ENCODE data around the gene CAMK1D.
"Not testable (repeated sequence)": the region's sequence is repeated elsewhere in the genome, so short reads cannot be mapped to it uniquely, and the experiment has no call there.

CAMK1D gene

GRCh38 chr10:12724807-12725579 is 375.6 kb downstream of the CAMK1D start:
- H3K79me2 ChIP-seq (ENCODE audit: insufficient read depth, low read depth) = no peaks in the 10 kb centered on the region

GRCh38 chr10:12725580-12725888 is 376.2 kb downstream of the CAMK1D start:
- not testable (repeated sequence) for H3K79me2 ChIP-seq (ENCODE audit: insufficient read depth, low read depth); H3K27ac ChIP-seq; H2AFZ ChIP-seq (ENCODE audit: low read depth); H3K27me3 ChIP-seq (ENCODE audit: insufficient read depth, low read depth); H3K4me3 ChIP-seq (IDR thresholded peaks at IDR 0.05; ENCODE audit: insufficient read depth, low read depth, low read length); H3K4me1 ChIP-seq (ENCODE audit: low read depth, poor library complexity, severe bottlenecking); H3K4me2 ChIP-seq; H3K9ac ChIP-seq; H4K20me1 ChIP-seq (ENCODE audit: insufficient read depth); H3K36me3 ChIP-seq (ENCODE audit: insufficient read depth)

More at GRCh38 chr10:12724807-12725579, 375.6 kb downstream of the CAMK1D start:
- Histone ChIP-seq H3K4me3 (IDR thresholded peaks at IDR 0.05; ENCODE audit: insufficient read depth, low read depth, low read length) (no peak overlapping the region), H3K9ac (no peak overlapping the region), H3K27me3 (ENCODE audit: insufficient read depth, low read depth) (no peaks in the 10 kb centered on the region), H4K20me1 (ENCODE audit: insufficient read depth) (no peaks in the 10 kb centered on the region), H3K4me2 (no peak overlapping the region), H2AFZ (ENCODE audit: low read depth) (no peak overlapping the region), H3K27ac (no peak overlapping the region), H3K4me1 (ENCODE audit: low read depth, poor library complexity, severe bottlenecking) (no peaks in the 10 kb centered on the region), H3K36me3 (ENCODE audit: insufficient read depth) (no peaks in the 10 kb centered on the region)
- TF ChIP-seq, protein P1, sequence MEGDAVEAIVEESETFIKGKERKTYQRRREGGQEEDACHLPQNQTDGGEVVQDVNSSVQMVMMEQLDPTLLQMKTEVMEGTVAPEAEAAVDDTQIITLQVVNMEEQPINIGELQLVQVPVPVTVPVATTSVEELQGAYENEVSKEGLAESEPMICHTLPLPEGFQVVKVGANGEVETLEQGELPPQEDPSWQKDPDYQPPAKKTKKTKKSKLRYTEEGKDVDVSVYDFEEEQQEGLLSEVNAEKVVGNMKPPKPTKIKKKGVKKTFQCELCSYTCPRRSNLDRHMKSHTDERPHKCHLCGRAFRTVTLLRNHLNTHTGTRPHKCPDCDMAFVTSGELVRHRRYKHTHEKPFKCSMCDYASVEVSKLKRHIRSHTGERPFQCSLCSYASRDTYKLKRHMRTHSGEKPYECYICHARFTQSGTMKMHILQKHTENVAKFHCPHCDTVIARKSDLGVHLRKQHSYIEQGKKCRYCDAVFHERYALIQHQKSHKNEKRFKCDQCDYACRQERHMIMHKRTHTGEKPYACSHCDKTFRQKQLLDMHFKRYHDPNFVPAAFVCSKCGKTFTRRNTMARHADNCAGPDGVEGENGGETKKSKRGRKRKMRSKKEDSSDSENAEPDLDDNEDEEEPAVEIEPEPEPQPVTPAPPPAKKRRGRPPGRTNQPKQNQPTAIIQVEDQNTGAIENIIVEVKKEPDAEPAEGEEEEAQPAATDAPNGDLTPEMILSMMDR (conservative IDR thresholded peaks at IDR 0.05; ENCODE audit: low read depth, low read length) = no peak

- Histone ChIP-seq H4K20me1 (ENCODE audit: insufficient read depth) (no peaks in the 10 kb centered on the region), H3K36me3 (ENCODE audit: insufficient read depth) (no peaks in the 10 kb centered on the region), H3K27me3 (ENCODE audit: insufficient read depth, low read depth) (no peaks in the 10 kb centered on the region), H3K4me3 (IDR thresholded peaks at IDR 0.05; ENCODE audit: insufficient read depth, low read depth, low read length) (no peak overlapping the region), H2AFZ (ENCODE audit: low read depth) (no peak overlapping the region), H3K4me2 (no peak overlapping the region), H3K9ac (no peak overlapping the region), H3K4me1 (ENCODE audit: low read depth, poor library complexity, severe bottlenecking) (no peaks in the 10 kb centered on the region), H3K27ac (no peak overlapping the region), H3K79me2 (ENCODE audit: insufficient read depth, low read depth) (no peaks in the 10 kb centered on the region)
- TF ChIP-seq, protein P1 (conservative IDR thresholded peaks at IDR 0.05; ENCODE audit: low read depth, low read length) = no peak
Observed at GRCh38 chr10:12726971-12727831, 377.9 kb downstream of the CAMK1D start.

- TF ChIP-seq, protein P1 (conservative IDR thresholded peaks at IDR 0.05; ENCODE audit: low read depth, low read length) = no peak
- Histone ChIP-seq H3K4me2 (no peak overlapping the region), H3K79me2 (ENCODE audit: insufficient read depth, low read depth) (no peaks in the 10 kb centered on the region)
Observed at GRCh38 chr10:12727832-12728215, 378.5 kb downstream of the CAMK1D start.

DNA sequence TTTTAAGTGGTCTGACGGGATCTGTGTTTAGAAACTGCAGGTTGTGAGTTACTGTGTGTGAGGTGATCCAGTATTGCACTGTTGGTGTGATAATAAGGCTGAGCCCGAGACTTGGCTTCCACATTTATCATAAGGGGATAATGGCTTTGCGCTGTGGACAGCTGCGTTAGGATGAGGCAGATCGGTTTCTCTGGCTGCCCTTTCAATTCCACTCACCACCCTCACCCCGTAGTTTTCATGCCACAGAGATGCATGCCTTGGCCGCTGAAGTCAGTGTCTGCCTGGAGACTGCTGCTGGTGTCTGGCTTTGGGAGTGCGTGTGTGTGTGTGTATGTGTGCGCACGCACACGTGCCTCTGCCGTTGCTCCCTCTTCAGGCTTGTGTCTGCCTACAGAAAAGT is 379.1 kb downstream of the CAMK1D start:
- H2AFZ ChIP-seq (ENCODE audit: low read depth) = no peak overlapping the region
- H3K4me2 ChIP-seq = no peak overlapping the region
- H3K27ac ChIP-seq = no peak overlapping the region
- no peak overlapping the region for H3K4me3 ChIP-seq (IDR thresholded peaks at IDR 0.05; ENCODE audit: insufficient read depth, low read depth, low read length)
- no peaks in the 10 kb centered on the region for H3K79me2 ChIP-seq (ENCODE audit: insufficient read depth, low read depth)
- TF ChIP-seq, protein P1 (conservative IDR thresholded peaks at IDR 0.05; ENCODE audit: low read depth, low read length) = no peak
- H3K27me3 ChIP-seq (ENCODE audit: insufficient read depth, low read depth) = no peaks in the 10 kb centered on the region
- H3K36me3 ChIP-seq (ENCODE audit: insufficient read depth) = no peaks in the 10 kb centered on the region
- H3K4me1 ChIP-seq (ENCODE audit: low read depth, poor library complexity, severe bottlenecking) = no peaks in the 10 kb centered on the region
- no peak overlapping the region for H3K9ac ChIP-seq
- no peaks in the 10 kb centered on the region for H4K20me1 ChIP-seq (ENCODE audit: insufficient read depth)

More at GRCh38 chr10:12727832-12728215, 378.5 kb downstream of the CAMK1D start:
- Histone ChIP-seq H2AFZ (ENCODE audit: low read depth) (no peak overlapping the region), H4K20me1 (ENCODE audit: insufficient read depth) (no peaks in the 10 kb centered on the region), H3K4me3 (IDR thresholded peaks at IDR 0.05; ENCODE audit: insufficient read depth, low read depth, low read length) (no peak overlapping the region), H3K4me1 (ENCODE audit: low read depth, poor library complexity, severe bottlenecking) (no peaks in the 10 kb centered on the region), H3K27ac (no peak overlapping the region), H3K36me3 (ENCODE audit: insufficient read depth) (no peaks in the 10 kb centered on the region), H3K9ac (no peak overlapping the region), H3K27me3 (ENCODE audit: insufficient read depth, low read depth) (no peaks in the 10 kb centered on the region)
